T-helper 9 cell (primary cell): ENCODE measurements around the gene RCC1.
A peak's percentile ranks its signal among the peaks of the same experiment; 100 is the strongest.
"Not testable (repeated sequence)": the region's sequence is repeated elsewhere in the genome, so short reads cannot be mapped to it uniquely, and the experiment has no call there.

Experiments used
- DNase-seq: peaks from one replicate; pipeline ENCODE4 v3.0.0-alpha.2; 2020

The RCC1 gene

DNA sequence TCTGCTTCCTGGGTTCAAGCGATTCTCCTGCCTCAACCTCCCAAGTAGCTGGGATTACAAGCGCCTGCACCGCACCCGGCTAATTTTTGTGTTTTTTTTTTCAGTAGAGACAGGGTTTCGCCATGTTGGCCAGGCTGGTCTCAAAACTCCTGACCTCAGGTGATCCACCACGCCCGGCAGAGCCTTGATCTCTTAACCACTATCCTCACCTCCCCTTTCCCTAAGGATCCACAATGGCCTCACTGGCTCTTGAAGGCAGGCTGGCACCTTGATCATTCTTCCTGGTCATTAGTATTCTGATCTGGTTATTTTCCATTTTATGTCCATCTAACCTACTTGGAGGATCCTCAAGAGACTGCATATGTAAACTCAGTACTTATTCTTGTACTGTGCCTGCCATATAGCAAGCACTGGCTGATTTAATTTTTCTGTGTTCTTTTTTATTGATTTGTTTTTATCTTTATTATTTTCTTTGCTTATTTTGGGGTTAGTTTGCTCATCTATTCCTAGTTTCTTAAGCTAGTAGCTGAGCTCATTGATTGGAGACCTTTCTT, 6.3 kb downstream of the RCC1 start:
- no peak for DNase-seq

DNA sequence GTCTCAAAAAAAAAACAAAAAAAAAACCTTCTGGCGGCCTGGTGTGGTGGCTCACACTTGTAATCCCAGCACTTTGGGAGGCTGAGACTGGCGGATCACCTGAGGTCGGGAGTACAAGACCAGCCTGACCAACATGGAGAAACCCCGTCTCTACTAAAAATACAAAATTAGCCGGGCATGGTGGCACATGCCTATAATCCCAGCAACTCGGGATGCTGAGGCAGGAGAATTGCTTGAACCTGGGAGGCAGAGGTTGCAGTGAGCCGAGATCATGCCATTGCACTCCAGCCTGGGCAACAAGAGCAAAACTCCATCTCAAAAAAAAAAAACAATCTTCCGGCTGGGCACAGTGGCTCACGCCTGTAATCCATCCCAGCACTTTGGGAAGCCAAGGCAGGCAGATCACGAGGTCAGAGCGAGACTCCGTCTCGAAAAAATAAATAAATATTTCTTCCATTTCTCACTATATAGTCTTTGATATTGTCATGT, 8.6 kb downstream of the RCC1 start:
- not testable (repeated sequence) for DNase-seq

- DNase-seq: no peak
Measured at GRCh38 chr1:28516518-28516956, 10.7 kb downstream of the RCC1 start.

GRCh38 chr1:28517649-28517999, 11.8 kb downstream of the RCC1 start:
- no peak for DNase-seq

- DNase-seq: peak; percentile 84
Measured at GRCh38 chr1:28518000-28518744, 12.3 kb downstream of the RCC1 start.

- DNase-seq: no peak
Measured at GRCh38 chr1:28518745-28519341, 13.0 kb downstream of the RCC1 start.

DNA sequence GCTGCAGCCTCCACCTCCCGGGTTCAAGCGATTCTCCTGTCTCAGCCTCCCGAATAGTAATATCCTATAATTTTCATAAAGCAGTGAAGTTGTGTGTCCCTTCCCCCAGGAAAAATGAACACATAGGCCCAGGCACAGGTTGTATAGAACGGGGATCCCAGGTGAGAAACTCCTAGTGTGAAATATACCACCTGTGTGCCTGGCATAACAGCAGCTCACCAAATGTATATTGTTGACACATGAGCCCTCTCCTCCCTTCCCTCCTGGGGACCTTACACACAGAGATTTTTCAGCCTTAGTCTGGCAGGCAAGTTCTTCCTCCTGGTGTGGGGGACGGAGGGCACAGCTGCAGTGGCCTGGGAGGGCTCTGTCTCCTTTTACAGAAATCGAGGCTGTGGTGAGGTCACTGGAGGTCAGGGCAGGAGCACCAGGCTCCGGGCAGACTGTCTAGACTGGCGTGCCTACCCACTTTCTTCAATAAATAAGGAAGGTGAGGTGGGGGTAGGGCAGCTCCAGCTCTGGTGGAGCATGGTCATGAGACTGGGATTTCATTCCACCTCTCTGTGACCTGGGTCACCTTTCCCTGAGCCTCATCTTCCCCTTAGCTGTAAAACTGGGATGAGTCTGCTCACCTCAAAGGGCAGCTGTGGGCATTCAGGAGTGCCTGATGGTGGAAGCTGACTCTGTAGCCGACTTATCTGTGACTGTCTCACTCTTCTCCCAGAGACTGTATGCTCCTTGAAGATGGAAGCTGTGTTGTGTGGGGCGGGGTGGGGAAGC, 14.3 kb downstream of the RCC1 start:
- DNase-seq: no peak

GRCh38 chr1:28520796-28521195, 15.0 kb downstream of the RCC1 start:
- DNase-seq: not testable (repeated sequence)

GRCh38 chr1:28521502-28522164, 15.8 kb downstream of the RCC1 start:
- DNase-seq: no peak

- DNase-seq: not testable (repeated sequence)
Measured at GRCh38 chr1:28522537-28522936, 16.7 kb downstream of the RCC1 start.

DNA sequence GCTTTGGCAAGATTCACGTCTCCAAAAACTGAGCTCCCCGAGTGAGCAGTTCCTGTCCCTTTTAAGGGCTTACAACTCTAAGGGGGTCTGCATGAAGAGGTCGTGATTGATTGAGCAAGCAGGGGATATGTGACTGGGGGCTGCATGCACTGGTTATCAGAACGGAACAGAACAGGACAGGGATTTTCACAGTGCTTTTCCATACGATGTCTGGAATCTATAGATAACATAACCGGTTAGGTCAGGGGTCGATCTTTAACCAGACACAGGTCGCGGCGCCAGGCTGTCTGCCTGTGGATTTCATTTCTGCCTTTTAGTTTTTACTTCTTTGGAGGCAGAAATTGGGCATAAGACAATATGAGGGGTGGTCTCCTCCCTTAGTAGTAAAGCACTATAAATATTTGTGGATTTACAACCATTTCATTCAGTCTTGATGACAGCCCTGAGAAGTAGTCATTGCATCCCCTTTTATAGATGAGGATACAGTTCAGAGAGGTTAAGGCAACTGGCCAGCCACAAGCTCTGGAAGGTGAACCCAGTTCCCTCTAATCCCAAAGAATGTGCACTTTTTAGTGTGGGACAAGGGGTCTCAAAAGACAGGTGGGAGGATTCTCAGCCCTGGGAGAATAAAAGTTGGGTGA, 19.3 kb downstream of the RCC1 start:
- not testable (repeated sequence) for DNase-seq

- DNase-seq: no peak
Measured at GRCh38 chr1:28526886-28527285, 21.0 kb downstream of the RCC1 start.

- no peak for DNase-seq
Measured at GRCh38 chr1:28530456-28530855, 24.6 kb downstream of the RCC1 start.

DNA sequence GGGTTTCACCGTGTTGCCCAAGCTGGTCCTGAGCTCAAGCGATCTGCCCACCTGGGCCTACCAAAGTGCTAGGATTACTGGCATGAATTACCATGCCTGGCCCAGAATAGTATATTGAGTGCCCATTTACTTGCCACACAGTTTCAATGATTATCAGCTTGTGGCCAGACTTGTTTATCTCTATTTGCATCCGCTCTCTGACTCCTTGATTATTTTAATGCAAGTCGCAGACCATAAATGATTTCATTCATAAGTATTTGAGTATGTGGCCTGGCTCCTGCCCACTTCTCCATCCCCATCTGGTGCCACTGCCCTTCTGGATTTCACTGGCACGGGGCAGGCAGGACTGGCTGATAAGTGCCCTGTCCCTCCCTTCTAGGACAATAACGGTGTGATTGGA, 28.8 kb downstream of the RCC1 start:
- DNase-seq: no peak

- DNase-seq: no peak
Measured at GRCh38 chr1:28535180-28535579, 29.3 kb downstream of the RCC1 start.

DNA sequence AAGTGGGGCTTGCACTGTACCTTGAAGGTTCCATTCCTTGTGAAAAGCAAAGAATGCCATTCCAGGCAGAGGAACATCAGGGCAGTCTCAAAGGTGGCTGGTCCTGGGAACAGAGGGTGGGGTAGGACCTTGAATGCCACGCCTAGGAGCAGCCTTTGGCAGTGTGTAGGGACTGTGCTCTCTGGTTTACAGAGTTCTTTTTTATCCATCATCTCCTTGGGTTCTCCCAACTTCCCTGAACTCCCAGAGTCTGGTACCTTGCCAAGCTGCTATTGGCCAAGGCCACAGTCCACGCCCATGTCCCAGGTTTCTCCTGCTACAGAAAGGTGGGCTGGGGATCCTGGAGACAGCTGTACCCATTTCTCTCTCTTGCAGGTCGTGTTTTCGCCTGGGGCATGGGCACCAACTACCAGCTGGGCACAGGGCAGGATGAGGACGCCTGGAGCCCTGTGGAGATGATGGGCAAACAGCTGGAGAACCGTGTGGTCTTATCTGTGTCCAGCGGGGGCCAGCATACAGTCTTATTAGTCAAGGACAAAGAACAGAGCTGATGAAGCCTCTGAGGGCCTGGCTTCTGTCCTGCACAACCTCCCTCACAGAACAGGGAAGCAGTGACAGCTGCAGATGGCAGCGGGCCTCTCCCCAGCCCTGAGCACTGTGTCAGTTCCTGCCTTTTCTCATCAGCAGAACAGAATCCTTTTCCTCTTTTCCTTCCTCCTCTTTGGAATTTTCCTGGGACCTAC, 31.8 kb downstream of the RCC1 start:
- no peak for DNase-seq

GRCh38 chr1:28538286-28538685, 32.4 kb downstream of the RCC1 start:
- no peak for DNase-seq

GRCh38 chr1:28540651-28541050, 34.8 kb downstream of the RCC1 start:
- DNase-seq: no peak

DNA sequence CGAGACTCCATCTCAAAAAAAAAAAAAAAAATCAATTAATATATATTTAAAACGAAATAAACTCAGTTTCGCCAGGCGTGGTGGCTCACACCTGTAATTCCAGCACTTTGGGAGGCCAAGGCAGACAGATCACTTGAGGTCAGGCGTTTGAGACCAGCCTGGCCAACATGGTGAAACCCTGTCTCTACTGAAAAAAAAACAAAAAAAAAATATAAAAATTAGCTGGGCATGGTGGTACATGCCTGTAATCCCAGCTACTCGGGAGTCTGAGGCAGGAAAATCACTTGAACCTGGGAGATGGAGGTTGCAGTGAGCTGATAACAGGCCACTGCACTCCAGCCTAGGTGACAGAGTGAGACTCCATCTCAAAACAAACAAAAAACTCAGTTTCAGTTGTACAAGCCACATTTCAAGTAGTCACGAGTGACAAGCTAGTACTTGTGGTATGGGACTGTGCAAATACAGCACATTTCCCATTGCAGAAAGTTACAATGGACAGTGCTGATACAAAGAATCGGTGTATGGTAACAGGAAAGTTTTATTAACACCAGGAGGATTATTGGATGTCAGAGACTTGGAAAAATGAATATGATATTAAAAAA, 35.7 kb downstream of the RCC1 start:
- DNase-seq: not testable (repeated sequence)

GRCh38 chr1:28545246-28545628, 39.4 kb downstream of the RCC1 start:
- no peak for DNase-seq

- DNase-seq: no peak
Measured at GRCh38 chr1:28548318-28548717, 42.5 kb downstream of the RCC1 start.
